Measurements from ENCODE around the gene CALML4.

- TF ChIP-seq, protein P1, sequence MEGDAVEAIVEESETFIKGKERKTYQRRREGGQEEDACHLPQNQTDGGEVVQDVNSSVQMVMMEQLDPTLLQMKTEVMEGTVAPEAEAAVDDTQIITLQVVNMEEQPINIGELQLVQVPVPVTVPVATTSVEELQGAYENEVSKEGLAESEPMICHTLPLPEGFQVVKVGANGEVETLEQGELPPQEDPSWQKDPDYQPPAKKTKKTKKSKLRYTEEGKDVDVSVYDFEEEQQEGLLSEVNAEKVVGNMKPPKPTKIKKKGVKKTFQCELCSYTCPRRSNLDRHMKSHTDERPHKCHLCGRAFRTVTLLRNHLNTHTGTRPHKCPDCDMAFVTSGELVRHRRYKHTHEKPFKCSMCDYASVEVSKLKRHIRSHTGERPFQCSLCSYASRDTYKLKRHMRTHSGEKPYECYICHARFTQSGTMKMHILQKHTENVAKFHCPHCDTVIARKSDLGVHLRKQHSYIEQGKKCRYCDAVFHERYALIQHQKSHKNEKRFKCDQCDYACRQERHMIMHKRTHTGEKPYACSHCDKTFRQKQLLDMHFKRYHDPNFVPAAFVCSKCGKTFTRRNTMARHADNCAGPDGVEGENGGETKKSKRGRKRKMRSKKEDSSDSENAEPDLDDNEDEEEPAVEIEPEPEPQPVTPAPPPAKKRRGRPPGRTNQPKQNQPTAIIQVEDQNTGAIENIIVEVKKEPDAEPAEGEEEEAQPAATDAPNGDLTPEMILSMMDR (IDR thresholded peaks at IDR 0.05; ENCODE audit: low read depth, low read length) = no peak
- TF ChIP-seq POLR2A (IDR thresholded peaks at IDR 0.05; ENCODE audit: extremely low read depth, insufficient read length) = no peak
- TF ChIP-seq MYC (IDR thresholded peaks at IDR 0.05; ENCODE audit: low read depth, low read length) = no peak
Measured at GRCh38 chr15:68241088-68241935, 36.2 kb upstream of the CALML4 start.
